ENCODE measurements around the gene ACOX3. TPM values are rescaled to one million over a fixed set of nuclear protein-coding genes. Genes with fewer than 3 reads are reported as not detected.

The ACOX3 gene
- total and polyA plus RNA-seq, 4 donors = 15.6 to 32.2 (median 21.5) TPM

DNA sequence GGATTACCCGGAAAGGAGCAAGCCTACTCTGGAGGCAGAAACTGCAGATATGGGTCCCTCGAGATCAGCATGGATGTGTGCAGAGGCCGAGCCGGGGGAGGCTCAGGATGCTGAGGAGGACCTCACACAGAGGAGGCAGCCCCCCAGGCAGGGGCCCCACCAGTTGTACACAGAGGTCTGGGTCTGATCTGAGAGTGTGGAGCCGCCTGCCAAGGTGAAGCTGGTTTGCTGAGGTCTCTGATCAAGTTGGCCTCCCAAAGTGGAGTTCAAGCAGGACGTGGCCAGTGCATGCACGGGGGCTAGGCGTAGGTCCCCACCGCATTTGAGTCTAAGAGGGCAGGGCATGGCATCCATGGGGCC is 35.0 kb downstream of the ACOX3 start:
- TF ChIP-seq CTCF (IDR thresholded peaks at IDR 0.05; ENCODE audit: control extremely low read depth, extremely low read depth) = no peak
- no peak overlapping the region for H3K4me3 ChIP-seq
- no peaks in the 10 kb centered on the region for H3K27me3 ChIP-seq (ENCODE audit: control insufficient read depth in 3 of 3, insufficient read depth in 3 of 3, low read length in 2 of 3)
- peaks cover 0 to 31% (median 19%) of the 10 kb centered on the region in 4 donors for H3K36me3 ChIP-seq (ENCODE audit: control insufficient read depth in 4 of 4, insufficient read depth in 4 of 4, low read length in 4 of 4)
- no peak overlapping the region for H3K27ac ChIP-seq (ENCODE audit: low read depth in 1 of 2, low read length in 1 of 2)
- peaks cover 0 to 14% (median 0%) of the 10 kb centered on the region in 5 donors for H3K4me1 ChIP-seq (ENCODE audit: control insufficient read depth in 5 of 5, insufficient read depth in 5 of 5, low read length in 5 of 5)
- ATAC-seq (ENCODE audit: insufficient read depth, low FRiP score) (no peak), DNase-seq (no peak)
- H3K9ac ChIP-seq (ENCODE audit: insufficient read depth in 1 of 2, low read length in 2 of 2) = no peak overlapping the region
- no peaks in the 10 kb centered on the region for H3K9me3 ChIP-seq (ENCODE audit: control insufficient read depth in 4 of 4, insufficient read depth in 3 of 4, low read length in 3 of 4)
- 96 to 97% methylated on average over 9 of the region's 9 CpGs for WGBS, 2 donors

DNA sequence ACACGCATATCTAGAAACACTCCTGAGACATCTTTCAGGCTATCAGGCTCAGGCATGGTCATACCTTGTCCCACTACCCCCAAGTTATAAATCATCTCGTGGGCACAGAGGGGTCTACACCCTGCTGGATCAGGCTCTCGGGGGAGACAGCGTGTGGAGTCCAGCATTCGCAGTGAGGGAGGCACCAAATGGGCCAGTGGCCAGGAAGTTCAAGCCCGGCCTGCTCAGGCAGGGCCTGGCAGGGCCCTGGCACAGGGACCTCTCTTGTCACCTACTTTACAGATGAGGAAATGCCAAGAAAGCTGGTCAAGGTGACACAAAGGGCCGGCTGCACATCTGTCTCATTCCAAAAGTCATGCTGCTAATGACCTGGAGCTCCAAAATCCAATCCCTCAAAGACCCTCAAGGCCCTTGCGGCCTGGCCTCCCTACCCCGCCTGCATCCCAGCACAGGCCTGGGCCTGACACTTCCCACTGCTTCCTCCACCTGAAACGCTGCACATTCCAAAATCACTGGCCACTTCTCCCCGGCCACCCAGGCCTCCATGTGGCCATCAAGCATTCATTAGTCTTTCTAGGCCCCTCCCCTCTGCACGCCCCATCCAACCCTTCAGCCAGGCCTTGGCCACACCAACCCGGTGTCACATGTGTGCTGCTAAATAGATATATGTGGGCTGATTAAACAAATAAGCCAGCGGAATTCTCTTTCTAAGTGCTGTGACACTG is 35.6 kb downstream of the ACOX3 start:
- Histone ChIP-seq H3K9me3 (ENCODE audit: control insufficient read depth in 4 of 4, insufficient read depth in 3 of 4, low read length in 3 of 4) (no peaks in the 10 kb centered on the region), H3K4me1 (ENCODE audit: control insufficient read depth in 5 of 5, insufficient read depth in 5 of 5, low read length in 5 of 5) (peaks cover 0 to 12% (median 0%) of the 10 kb centered on the region in 5 donors), H3K27me3 (ENCODE audit: control insufficient read depth in 3 of 3, insufficient read depth in 3 of 3, low read length in 2 of 3) (no peaks in the 10 kb centered on the region), H3K9ac (ENCODE audit: insufficient read depth in 1 of 2, low read length in 2 of 2) (no peak overlapping the region), H3K36me3 (ENCODE audit: control insufficient read depth in 4 of 4, insufficient read depth in 4 of 4, low read length in 4 of 4) (peaks cover 0 to 29% (median 18%) of the 10 kb centered on the region in 4 donors), H3K27ac (ENCODE audit: low read depth in 1 of 2, low read length in 1 of 2) (no peak overlapping the region), H3K4me3 (no peak overlapping the region)
- ATAC-seq (ENCODE audit: insufficient read depth, low FRiP score) (no peak), DNase-seq (no peak)
- 90 to 95% methylated on average over 14 of the region's 14 CpGs for WGBS, 2 donors
- no peak for TF ChIP-seq CTCF (IDR thresholded peaks at IDR 0.05; ENCODE audit: control extremely low read depth, extremely low read depth)

DNA sequence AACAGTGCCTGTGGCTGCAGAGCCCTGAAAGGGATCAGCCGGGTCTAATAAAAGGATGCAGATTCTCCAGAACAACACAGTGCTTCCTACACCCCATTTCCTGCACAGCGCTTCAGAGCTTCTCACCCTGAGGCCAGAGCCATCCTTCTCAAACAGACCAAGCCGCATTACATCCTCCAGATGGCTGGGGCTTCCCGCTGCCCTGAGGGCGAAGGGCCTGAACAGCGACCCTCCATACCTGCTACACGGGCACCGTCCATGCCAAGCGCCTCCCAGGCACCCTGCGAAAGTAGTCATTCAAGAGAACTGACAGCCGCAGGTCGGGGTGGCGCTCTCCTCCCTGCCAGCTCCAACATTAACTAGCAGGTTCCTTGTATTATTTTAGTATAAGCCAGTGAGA is 36.5 kb downstream of the ACOX3 start:
- ATAC-seq (ENCODE audit: insufficient read depth, low FRiP score) (no peak), DNase-seq (no peak)
- no peak for TF ChIP-seq CTCF (IDR thresholded peaks at IDR 0.05; ENCODE audit: control extremely low read depth, extremely low read depth)
- no peak overlapping the region for H3K27ac ChIP-seq (ENCODE audit: low read depth in 1 of 2, low read length in 1 of 2)
- peaks cover 3 to 26% (median 11%) of the 10 kb centered on the region in 4 donors for H3K36me3 ChIP-seq (ENCODE audit: control insufficient read depth in 4 of 4, insufficient read depth in 4 of 4, low read length in 4 of 4)
- H3K4me3 ChIP-seq = no peak overlapping the region
- WGBS, 2 donors = 47 to 81% methylated on average over 13 of the region's 13 CpGs
- H3K4me1 ChIP-seq (ENCODE audit: control insufficient read depth in 5 of 5, insufficient read depth in 5 of 5, low read length in 5 of 5) = peaks cover 0 to 7% (median 0%) of the 10 kb centered on the region in 5 donors
- no peak overlapping the region for H3K9ac ChIP-seq (ENCODE audit: insufficient read depth in 1 of 2, low read length in 2 of 2)
- H3K27me3 ChIP-seq (ENCODE audit: control insufficient read depth in 3 of 3, insufficient read depth in 3 of 3, low read length in 2 of 3) = no peaks in the 10 kb centered on the region
- H3K9me3 ChIP-seq (ENCODE audit: control insufficient read depth in 4 of 4, insufficient read depth in 3 of 4, low read length in 3 of 4) = no peaks in the 10 kb centered on the region
